ENCODE data around the gene KAT8.
A peak's percentile ranks its signal among the peaks of the same experiment; 100 is the strongest.

The KAT8 gene

GRCh38 chr16:31106509-31107464 is 10.7 kb upstream of the KAT8 start:
- no peak for DNase-seq

- peak in 1 of 51 donors; percentile 26 for DNase-seq
Measured at GRCh38 chr16:31107465-31107867, 10.0 kb upstream of the KAT8 start.

- peak in 42 of 51 donors; percentile 11 to 84 (median 52) for DNase-seq
Measured at GRCh38 chr16:31108035-31108793, 9.2 kb upstream of the KAT8 start, which contains the start of gene BCKDK. Gene BCKDK, plus strand, starts transcription at chr16:31108386. Its CDS starts 838 bp downstream, at chr16:31109224.

GRCh38 chr16:31108794-31109558 is 8.5 kb upstream of the KAT8 start:
- peak in 1 of 51 donors; percentile 31 for DNase-seq

- DNase-seq = no peak
Measured at GRCh38 chr16:31109622-31110021, 7.8 kb upstream of the KAT8 start.

- no peak for DNase-seq
Measured at GRCh38 chr16:31110106-31111034, 7.1 kb upstream of the KAT8 start.

- DNase-seq = no peak
Measured at GRCh38 chr16:31111881-31112466, 5.5 kb upstream of the KAT8 start.

- no peak for DNase-seq
Measured at GRCh38 chr16:31112711-31113110, 4.8 kb upstream of the KAT8 start.

GRCh38 chr16:31113121-31114120 is 4.0 kb upstream of the KAT8 start:
- DNase-seq = peak in 1 of 51 donors; percentile 9

- DNase-seq = no peak
Measured at GRCh38 chr16:31114468-31114867, 3.0 kb upstream of the KAT8 start.

GRCh38 chr16:31118223-31119155 is 1.0 kb downstream of the KAT8 start:
- peak in 3 of 51 donors; percentile 15 to 46 (median 19) for DNase-seq

- no peak for DNase-seq
Measured at GRCh38 chr16:31120129-31120528, 2.7 kb downstream of the KAT8 start.

- DNase-seq = no peak
Measured at GRCh38 chr16:31125844-31126243, 8.4 kb downstream of the KAT8 start.

GRCh38 chr16:31127182-31127581 is 9.7 kb downstream of the KAT8 start:
- DNase-seq = no peak

- DNase-seq = peak in 25 of 51 donors; percentile 5 to 64 (median 31)
Measured at GRCh38 chr16:31128711-31129567, 11.5 kb downstream of the KAT8 start.
